Measurements from ENCODE around the gene NPAS1.
A peak's percentile ranks its signal among the peaks of the same experiment; 100 is the strongest.
"Not testable (repeated sequence)": the region's sequence is repeated elsewhere in the genome, so short reads cannot be mapped to it uniquely, and the experiment has no call there.

Gene NPAS1

DNA sequence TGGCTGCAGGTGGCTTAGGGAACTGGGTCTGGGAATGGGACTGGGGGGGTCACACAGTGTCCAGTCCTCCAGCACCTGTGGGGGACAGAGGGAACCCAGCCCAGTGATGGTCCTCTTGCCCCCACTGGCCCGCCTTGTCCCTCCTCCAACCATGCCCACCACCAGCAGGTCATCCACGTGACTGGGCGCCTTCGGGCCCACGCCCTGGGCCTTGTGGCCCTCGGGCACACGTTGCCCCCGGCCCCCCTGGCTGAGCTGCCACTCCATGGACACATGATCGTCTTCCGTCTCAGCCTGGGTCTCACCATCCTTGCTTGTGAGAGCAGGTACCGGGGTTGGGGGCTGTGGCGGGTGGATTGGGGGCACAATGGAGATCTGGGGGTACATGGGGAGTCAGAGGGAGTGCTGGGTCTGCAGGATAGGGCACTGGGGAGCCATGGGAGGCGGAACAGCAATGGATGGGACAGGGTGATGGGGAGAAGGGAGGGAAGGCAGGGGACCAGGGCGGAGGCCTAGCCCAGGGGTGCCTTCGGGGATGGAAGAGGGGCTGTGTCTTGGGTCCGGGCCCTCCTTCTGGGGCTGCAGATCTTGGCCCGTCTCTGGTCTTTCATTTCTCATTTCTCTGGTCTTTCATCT is 19.7 kb downstream of the NPAS1 start:
- no peaks in the 10 kb centered on the region for H3K27me3 ChIP-seq (ENCODE audit: control insufficient read depth, insufficient read depth, low read length)
- no peak overlapping the region for H3K4me3 ChIP-seq (ENCODE audit: low read length)
- no peak overlapping the region for H3K9ac ChIP-seq (ENCODE audit: low read length)
- no peaks in the 10 kb centered on the region for H3K36me3 ChIP-seq (ENCODE audit: control insufficient read depth, low read depth, low read length)
- H3K4me1 ChIP-seq (ENCODE audit: control insufficient read depth, low read depth, low read length) = no peaks in the 10 kb centered on the region
- no peak overlapping the region for H3K27ac ChIP-seq (ENCODE audit: low read length)
- no peaks in the 10 kb centered on the region for H3K9me3 ChIP-seq (ENCODE audit: control insufficient read depth, low read depth, low read length)

DNA sequence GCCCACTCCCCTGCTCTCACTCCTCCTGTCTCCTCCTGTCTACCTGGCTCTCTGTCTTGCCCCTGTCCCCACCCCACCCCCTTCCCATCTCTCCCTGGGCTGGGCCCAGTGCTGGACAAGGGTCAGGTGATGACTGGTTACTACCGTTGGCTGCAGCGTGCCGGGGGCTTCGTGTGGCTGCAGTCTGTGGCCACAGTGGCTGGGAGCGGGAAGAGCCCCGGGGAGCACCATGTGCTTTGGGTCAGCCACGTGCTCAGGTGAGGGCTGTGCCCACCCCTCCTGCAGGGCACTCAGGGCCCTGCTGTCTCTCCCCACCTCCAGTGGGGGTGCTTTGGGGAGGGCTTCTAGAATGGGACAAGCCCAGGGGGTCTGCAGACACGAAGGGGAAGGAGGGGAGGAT is 21.2 kb downstream of the NPAS1 start:
- Histone ChIP-seq H3K27ac (ENCODE audit: low read length) (no peak overlapping the region), H3K4me3 (ENCODE audit: low read length) (no peak overlapping the region), H3K36me3 (ENCODE audit: control insufficient read depth, low read depth, low read length) (no peaks in the 10 kb centered on the region), H3K9ac (ENCODE audit: low read length) (no peak overlapping the region), H3K27me3 (ENCODE audit: control insufficient read depth, insufficient read depth, low read length) (no peaks in the 10 kb centered on the region), H3K9me3 (ENCODE audit: control insufficient read depth, low read depth, low read length) (no peaks in the 10 kb centered on the region), H3K4me1 (ENCODE audit: control insufficient read depth, low read depth, low read length) (no peaks in the 10 kb centered on the region)

DNA sequence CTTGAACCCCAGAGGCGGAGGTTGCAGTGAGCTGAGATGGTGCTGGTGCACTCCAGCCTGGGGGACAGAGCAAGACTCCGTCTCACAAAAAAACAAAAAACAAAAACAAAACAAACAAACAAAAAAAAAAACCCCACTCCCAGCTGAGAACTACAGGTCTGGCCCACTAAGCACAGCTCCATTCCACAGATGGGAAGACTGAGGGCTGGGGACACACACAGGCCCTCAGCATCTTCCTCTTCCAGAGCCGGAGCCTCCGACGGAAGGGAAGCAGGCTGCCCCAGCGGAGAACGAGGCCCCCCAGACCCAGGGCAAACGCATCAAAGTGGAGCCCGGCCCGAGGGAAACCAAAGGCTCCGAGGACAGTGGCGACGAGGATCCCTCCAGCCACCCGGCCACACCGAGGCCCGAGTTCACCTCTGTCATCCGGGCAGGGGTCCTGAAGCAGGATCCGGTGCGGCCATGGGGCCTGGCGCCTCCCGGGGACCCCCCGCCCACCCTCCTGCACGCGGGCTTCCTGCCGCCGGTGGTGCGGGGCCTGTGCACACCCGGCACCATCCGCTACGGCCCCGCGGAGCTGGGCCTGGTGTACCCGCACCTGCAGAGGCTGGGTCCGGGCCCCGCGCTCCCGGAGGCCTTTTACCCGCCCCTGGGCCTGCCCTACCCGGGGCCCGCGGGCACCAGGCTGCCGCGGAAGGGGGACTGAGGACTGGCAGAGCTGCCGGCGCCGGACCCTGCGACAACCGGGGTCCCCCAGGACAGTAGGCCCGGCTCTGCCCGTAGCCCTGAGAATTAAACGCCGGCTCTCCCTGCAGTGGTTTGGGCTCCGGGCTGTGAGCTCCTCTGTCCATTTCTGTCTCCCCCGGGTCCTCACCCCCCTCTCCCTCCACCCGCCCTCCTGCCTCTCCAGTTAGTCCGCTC is 25.6 kb downstream of the NPAS1 start:
- no peaks in the 10 kb centered on the region for H3K27me3 ChIP-seq (ENCODE audit: control insufficient read depth, insufficient read depth, low read length)
- no peaks in the 10 kb centered on the region for H3K9me3 ChIP-seq (ENCODE audit: control insufficient read depth, low read depth, low read length)
- H3K4me1 ChIP-seq (ENCODE audit: control insufficient read depth, low read depth, low read length) = peaks cover 4% of the 10 kb centered on the region
- H3K9ac ChIP-seq (ENCODE audit: low read length) = no peak overlapping the region
- no peaks in the 10 kb centered on the region for H3K36me3 ChIP-seq (ENCODE audit: control insufficient read depth, low read depth, low read length)
- H3K4me3 ChIP-seq (ENCODE audit: low read length) = no peak overlapping the region
- no peak overlapping the region for H3K27ac ChIP-seq (ENCODE audit: low read length)

GRCh38 chr19:47045867-47046470 is 26.3 kb downstream of the NPAS1 start:
- Histone ChIP-seq H3K9me3 (ENCODE audit: control insufficient read depth, low read depth, low read length) (no peaks in the 10 kb centered on the region), H3K27ac (ENCODE audit: low read length) (no peak overlapping the region), H3K27me3 (ENCODE audit: control insufficient read depth, insufficient read depth, low read length) (no peaks in the 10 kb centered on the region), H3K4me3 (ENCODE audit: low read length) (no peak overlapping the region), H3K36me3 (ENCODE audit: control insufficient read depth, low read depth, low read length) (no peaks in the 10 kb centered on the region), H3K9ac (ENCODE audit: low read length) (no peak overlapping the region), H3K4me1 (ENCODE audit: control insufficient read depth, low read depth, low read length) (peaks cover 4% of the 10 kb centered on the region)

DNA sequence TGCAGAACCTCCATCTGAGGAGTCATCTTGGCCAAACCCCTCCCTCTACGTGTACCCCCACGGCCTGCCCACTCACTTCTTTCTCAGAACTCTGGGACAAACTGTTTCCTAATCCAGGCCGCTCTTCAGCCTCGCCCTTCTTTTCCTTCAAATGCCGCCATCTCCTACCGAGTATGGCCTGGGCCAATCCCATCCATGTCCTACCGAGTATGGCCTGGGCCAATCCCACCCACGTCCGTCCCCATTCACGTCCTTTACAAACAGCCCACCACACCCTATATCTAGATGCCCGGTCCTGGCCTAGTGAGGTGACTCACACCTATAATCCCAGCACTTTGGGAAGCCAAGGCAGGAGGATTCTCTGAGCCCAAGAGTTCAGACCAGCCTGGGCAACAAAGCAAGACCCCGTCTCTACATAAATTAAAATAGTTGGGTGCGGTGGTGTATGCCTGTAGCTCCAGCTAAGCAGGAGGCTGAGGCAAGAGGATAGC is 27.7 kb downstream of the NPAS1 start:
- Histone ChIP-seq H3K36me3 (ENCODE audit: control insufficient read depth, low read depth, low read length) (no peaks in the 10 kb centered on the region), H3K9ac (ENCODE audit: low read length) (peak overlapping the region; percentile 25), H3K4me3 (ENCODE audit: low read length) (peak overlapping the region; percentile 87), H3K9me3 (ENCODE audit: control insufficient read depth, low read depth, low read length) (no peaks in the 10 kb centered on the region), H3K27ac (ENCODE audit: low read length) (no peak overlapping the region), H3K27me3 (ENCODE audit: control insufficient read depth, insufficient read depth, low read length) (no peaks in the 10 kb centered on the region), H3K4me1 (ENCODE audit: control insufficient read depth, low read depth, low read length) (peaks cover 4% of the 10 kb centered on the region)

DNA sequence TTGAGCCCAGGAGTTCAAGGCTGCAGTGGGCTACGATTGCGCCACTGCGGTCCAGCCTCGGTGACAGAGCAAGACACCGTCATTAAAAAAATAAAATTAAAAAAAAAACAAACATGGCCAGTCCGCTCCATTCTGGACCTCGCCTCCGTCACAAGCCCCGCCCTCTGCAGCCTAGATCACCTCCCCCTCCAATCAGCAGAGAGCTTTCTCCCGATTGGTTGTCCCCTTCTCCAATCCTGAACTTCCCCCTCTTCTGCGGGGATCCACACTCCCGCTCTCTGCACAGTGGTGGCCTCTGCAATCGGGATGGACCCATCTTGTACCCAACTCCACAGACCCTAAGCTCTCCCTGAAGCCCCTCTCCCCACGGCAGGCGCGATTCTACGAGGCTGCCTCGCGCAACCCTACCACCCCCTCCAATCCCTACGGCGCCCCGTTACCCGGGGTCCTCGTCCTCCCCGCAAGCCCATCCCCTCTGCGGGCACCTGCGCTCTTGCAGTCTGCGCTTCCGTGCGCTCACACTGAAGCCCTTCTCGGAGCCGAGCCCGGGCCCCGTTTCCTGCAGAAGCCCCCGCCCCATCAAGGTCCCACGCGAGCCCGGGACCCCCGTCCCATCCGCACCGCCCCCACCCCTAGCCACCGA is 28.2 kb downstream of the NPAS1 start:
- Histone ChIP-seq H3K9me3 (ENCODE audit: control insufficient read depth, low read depth, low read length) (no peaks in the 10 kb centered on the region), H3K27ac (ENCODE audit: low read length) (no peak overlapping the region), H3K4me3 (ENCODE audit: low read length) (peak overlapping the region; percentile 87), H3K9ac (ENCODE audit: low read length) (peak overlapping the region; percentile 25), H3K4me1 (ENCODE audit: control insufficient read depth, low read depth, low read length) (peaks cover 4% of the 10 kb centered on the region), H3K27me3 (ENCODE audit: control insufficient read depth, insufficient read depth, low read length) (no peaks in the 10 kb centered on the region), H3K36me3 (ENCODE audit: control insufficient read depth, low read depth, low read length) (no peaks in the 10 kb centered on the region)

DNA sequence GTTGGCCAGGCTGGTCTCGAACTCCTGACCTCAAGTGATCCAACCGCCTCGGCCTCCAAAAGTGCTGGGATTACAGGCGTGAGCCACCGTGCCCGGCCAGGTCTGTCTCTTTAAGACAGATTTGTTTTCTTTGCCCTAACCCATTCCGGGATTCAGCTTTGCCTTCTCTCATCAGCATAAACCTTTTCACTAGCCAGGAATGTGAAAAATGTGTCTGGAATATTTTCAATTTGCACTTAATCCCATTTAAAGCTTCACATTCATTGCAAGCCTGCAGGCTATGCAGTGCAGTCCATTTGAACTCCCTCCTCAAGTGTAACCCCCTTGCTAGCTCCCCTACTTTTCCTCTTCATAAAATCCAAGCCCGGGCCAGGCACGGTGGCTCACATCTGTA is 29.7 kb downstream of the NPAS1 start:
- H3K27me3 ChIP-seq (ENCODE audit: control insufficient read depth, insufficient read depth, low read length) = no peaks in the 10 kb centered on the region
- H3K27ac ChIP-seq (ENCODE audit: low read length) = no peak overlapping the region
- H3K9ac ChIP-seq (ENCODE audit: low read length) = no peak overlapping the region
- H3K4me3 ChIP-seq (ENCODE audit: low read length) = no peak overlapping the region
- H3K36me3 ChIP-seq (ENCODE audit: control insufficient read depth, low read depth, low read length) = no peaks in the 10 kb centered on the region
- H3K9me3 ChIP-seq (ENCODE audit: control insufficient read depth, low read depth, low read length) = no peaks in the 10 kb centered on the region
- H3K4me1 ChIP-seq (ENCODE audit: control insufficient read depth, low read depth, low read length) = peaks cover 4% of the 10 kb centered on the region

- not testable (repeated sequence) for H3K27ac ChIP-seq (ENCODE audit: low read length)
Measured at GRCh38 chr19:47050562-47050961, 30.9 kb downstream of the NPAS1 start.

GRCh38 chr19:47056411-47056810 is 36.8 kb downstream of the NPAS1 start:
- no peaks in the 10 kb centered on the region for H3K27me3 ChIP-seq (ENCODE audit: control insufficient read depth, insufficient read depth, low read length)
- H3K9me3 ChIP-seq (ENCODE audit: control insufficient read depth, low read depth, low read length) = no peaks in the 10 kb centered on the region
- H3K4me1 ChIP-seq (ENCODE audit: control insufficient read depth, low read depth, low read length) = no peaks in the 10 kb centered on the region
- no peaks in the 10 kb centered on the region for H3K36me3 ChIP-seq (ENCODE audit: control insufficient read depth, low read depth, low read length)
- no peak overlapping the region for H3K27ac ChIP-seq (ENCODE audit: low read length)
- no peak overlapping the region for H3K4me3 ChIP-seq (ENCODE audit: low read length)
- H3K9ac ChIP-seq (ENCODE audit: low read length) = no peak overlapping the region

More at GRCh38 chr19:47050562-47050961, 30.9 kb downstream of the NPAS1 start:
- H3K4me1 ChIP-seq (ENCODE audit: control insufficient read depth, low read depth, low read length); H3K9me3 ChIP-seq (ENCODE audit: control insufficient read depth, low read depth, low read length); H3K4me3 ChIP-seq (ENCODE audit: low read length); H3K36me3 ChIP-seq (ENCODE audit: control insufficient read depth, low read depth, low read length); H3K27me3 ChIP-seq (ENCODE audit: control insufficient read depth, insufficient read depth, low read length); H3K9ac ChIP-seq (ENCODE audit: low read length): not testable (repeated sequence)

DNA sequence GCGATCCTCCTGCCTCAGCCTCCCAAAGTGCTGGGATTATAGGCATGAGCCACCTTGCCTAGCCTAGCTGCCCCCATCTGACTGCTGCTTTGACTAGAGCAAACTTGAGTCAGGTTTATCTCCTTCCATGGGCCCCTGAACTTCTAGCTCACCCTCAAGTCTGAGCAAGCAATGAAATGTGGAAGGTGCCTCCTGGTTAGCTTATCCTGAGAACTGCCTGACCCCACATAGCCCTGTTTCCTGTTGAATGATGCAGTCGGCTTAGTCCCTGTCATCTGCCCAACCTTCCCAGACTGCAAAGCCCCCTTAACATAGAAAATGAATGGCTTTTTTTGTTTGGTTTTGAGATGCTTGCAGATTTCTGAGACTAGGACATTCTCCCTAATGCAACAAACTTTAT is 37.7 kb downstream of the NPAS1 start:
- no peaks in the 10 kb centered on the region for H3K36me3 ChIP-seq (ENCODE audit: control insufficient read depth, low read depth, low read length)
- no peaks in the 10 kb centered on the region for H3K9me3 ChIP-seq (ENCODE audit: control insufficient read depth, low read depth, low read length)
- H3K9ac ChIP-seq (ENCODE audit: low read length) = no peak overlapping the region
- H3K27ac ChIP-seq (ENCODE audit: low read length) = no peak overlapping the region
- no peaks in the 10 kb centered on the region for H3K27me3 ChIP-seq (ENCODE audit: control insufficient read depth, insufficient read depth, low read length)
- H3K4me1 ChIP-seq (ENCODE audit: control insufficient read depth, low read depth, low read length) = no peaks in the 10 kb centered on the region
- H3K4me3 ChIP-seq (ENCODE audit: low read length) = no peak overlapping the region

DNA sequence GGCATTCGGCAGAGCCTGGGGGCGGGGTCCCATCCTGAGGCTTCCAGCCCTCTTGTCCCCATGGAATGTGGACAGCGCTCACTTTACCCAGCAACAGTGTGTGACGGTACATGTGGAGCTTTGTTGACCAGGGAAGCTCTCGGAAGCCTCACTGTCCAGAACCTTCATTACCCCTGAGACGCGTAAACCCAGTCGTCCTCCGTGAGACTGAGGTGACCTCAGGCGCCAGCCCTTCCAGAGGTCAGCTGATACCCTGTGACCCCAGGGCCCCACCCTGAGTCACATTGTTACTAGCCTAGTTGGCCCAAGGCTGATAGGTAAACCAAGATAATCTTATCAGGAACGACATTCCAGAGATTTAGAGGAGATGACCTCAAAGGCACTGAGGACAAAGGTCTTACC is 39.0 kb downstream of the NPAS1 start:
- Histone ChIP-seq H3K36me3 (ENCODE audit: control insufficient read depth, low read depth, low read length) (no peaks in the 10 kb centered on the region), H3K9ac (ENCODE audit: low read length) (no peak overlapping the region), H3K27me3 (ENCODE audit: control insufficient read depth, insufficient read depth, low read length) (no peaks in the 10 kb centered on the region), H3K27ac (ENCODE audit: low read length) (no peak overlapping the region), H3K9me3 (ENCODE audit: control insufficient read depth, low read depth, low read length) (no peaks in the 10 kb centered on the region), H3K4me1 (ENCODE audit: control insufficient read depth, low read depth, low read length) (no peaks in the 10 kb centered on the region), H3K4me3 (ENCODE audit: low read length) (no peak overlapping the region)

All from iPS-18a (cell line).